DND-41 (cell line): ENCODE data around the gene RBM45.

Source experiments
- ATAC-seq: fragments of 200-7000 bp; cut with Tn5 transposase; 3 replicates; pipeline ENCODE4 v1.9.1; 2021; ENCODE audit warnings: low read depth; ENCODE audit not compliant: insufficient read depth
- DNase-seq: peaks from one replicate; pipeline ENCODE4 v3.0.0-alpha.2; 2020
- H2AFZ ChIP-seq: 2 replicates; pipeline ENCODE4 v1.6.0; 2012; ENCODE audit warnings: low read depth, low read length
- H3K27ac ChIP-seq: 2 replicates; pipeline ENCODE4 v1.5.1; 2012; ENCODE audit warnings: low read length, inconsistent platforms
- H3K27me3 ChIP-seq: fragments of 200-600 bp; sonication (generic); 2 replicates; pipeline ENCODE4 v1.6.0; 2012; ENCODE audit warnings: low read length, mild to moderate bottlenecking, inconsistent platforms; ENCODE audit not compliant: insufficient read depth, poor library complexity
- H3K36me3 ChIP-seq: 2 replicates; pipeline ENCODE4 v1.5.1; 2012; ENCODE audit warnings: low read length, inconsistent platforms; ENCODE audit not compliant: insufficient read depth
- H3K4me1 ChIP-seq: 2 replicates; pipeline ENCODE4 v1.5.1; 2012; ENCODE audit warnings: mild to moderate bottlenecking, low read length; ENCODE audit not compliant: insufficient read depth
- H3K4me2 ChIP-seq: 2 replicates; pipeline ENCODE4 v1.6.0; 2012; ENCODE audit warnings: mild to moderate bottlenecking, moderate library complexity, low read length, inconsistent platforms; ENCODE audit not compliant: insufficient read depth
- H3K4me3 ChIP-seq, 2 experiments: fragments of 200-600 bp in 1 of 2; shearing (Covaris generic) in 1 of 2; 2 replicates each; pipeline ENCODE4 v1.5.1; 2012 to 2016; ENCODE audit warnings: inconsistent platforms in 2 of 2, low read length in 2 of 2, mild to moderate bottlenecking in 2 of 2, low read depth in 1 of 2, moderate library complexity in 1 of 2
- H3K79me2 ChIP-seq: 2 replicates; pipeline ENCODE4 v1.6.0; 2012; ENCODE audit warnings: low read length, inconsistent platforms; ENCODE audit not compliant: insufficient read depth
- H3K9ac ChIP-seq: 2 replicates; pipeline ENCODE4 v1.6.0; 2012; ENCODE audit warnings: low read depth, mild to moderate bottlenecking, inconsistent platforms, low read length, moderate library complexity
- H3K9me3 ChIP-seq: 2 replicates; pipeline ENCODE4 v1.5.1; 2012; ENCODE audit warnings: low read length, moderate library complexity, mild to moderate bottlenecking, inconsistent platforms; ENCODE audit not compliant: insufficient read depth, severe bottlenecking
- H4K20me1 ChIP-seq: 2 replicates; pipeline ENCODE4 v1.6.0; 2012; ENCODE audit warnings: low read length; ENCODE audit not compliant: insufficient read depth
- CTCF ChIP-seq: IDR thresholded peaks from 2 replicates; pipeline ENCODE4 v1.5.1; 2012; ENCODE audit warnings: borderline replicate concordance, low read length, moderate library complexity, mild to moderate bottlenecking; ENCODE audit not compliant: poor library complexity, severe bottlenecking; ENCODE audit errors: extremely low read depth
- EZH2 ChIP-seq: IDR thresholded peaks from 3 replicates; pipeline ENCODE4 v1.6.1; 2012; ENCODE audit warnings: borderline replicate concordance, low read depth, mild to moderate bottlenecking, moderate library complexity, low read length, inconsistent platforms; ENCODE audit not compliant: severe bottlenecking

Gene RBM45

GRCh38 chr2:178119179-178119922 lies 7.1 kb downstream of the RBM45 start:
- TF ChIP-seq EZH2 (no peak), CTCF (no peak)
- no peaks in the 10 kb centered on the region for H3K79me2 ChIP-seq
- no peak for ATAC-seq
- H3K36me3 ChIP-seq = peaks cover 50% of the 10 kb centered on the region
- H4K20me1 ChIP-seq = no peaks in the 10 kb centered on the region
- H3K27ac ChIP-seq = no peak overlapping the region
- no peak overlapping the region for H3K4me2 ChIP-seq
- no peaks in the 10 kb centered on the region for H3K9me3 ChIP-seq
- H3K9ac ChIP-seq = no peak overlapping the region
- no peak for DNase-seq
- peaks cover 3% of the 10 kb centered on the region; the same call in 1 of the 2 replicates for H3K4me1 ChIP-seq
- H3K27me3 ChIP-seq = no peaks in the 10 kb centered on the region
- no peak overlapping the region for H3K4me3 ChIP-seq
- no peak overlapping the region for H2AFZ ChIP-seq

- ATAC-seq (no peak), DNase-seq (no peak)
- H3K4me3 ChIP-seq = no peak overlapping the region
- no peak overlapping the region for H3K9ac ChIP-seq
- no peak overlapping the region for H3K4me2 ChIP-seq
- H2AFZ ChIP-seq = no peak overlapping the region
- H3K36me3 ChIP-seq = peaks cover 60% of the 10 kb centered on the region
- H3K27ac ChIP-seq = no peak overlapping the region
- no peaks in the 10 kb centered on the region for H3K27me3 ChIP-seq
- TF ChIP-seq CTCF = no peak
- no peak for TF ChIP-seq EZH2
- no peaks in the 10 kb centered on the region for H3K9me3 ChIP-seq
- no peaks in the 10 kb centered on the region for H3K4me1 ChIP-seq
- no peaks in the 10 kb centered on the region for H4K20me1 ChIP-seq
- H3K79me2 ChIP-seq = no peaks in the 10 kb centered on the region
Measured at GRCh38 chr2:178123163-178123562, 10.9 kb downstream of the RBM45 start.

- peaks cover 69% of the 10 kb centered on the region for H3K36me3 ChIP-seq
Measured at GRCh38 chr2:178125125-178125524, 12.9 kb downstream of the RBM45 start.

More at GRCh38 chr2:178125125-178125524, 12.9 kb downstream of the RBM45 start:
- no peak for TF ChIP-seq EZH2
- no peak for TF ChIP-seq CTCF
- Histone ChIP-seq H3K79me2 (no peaks in the 10 kb centered on the region), H2AFZ (no peak overlapping the region), H3K27me3 (no peaks in the 10 kb centered on the region), H3K9me3 (no peaks in the 10 kb centered on the region), H3K4me3 (no peak overlapping the region), H4K20me1 (no peaks in the 10 kb centered on the region), H3K4me2 (no peak overlapping the region), H3K4me1 (no peaks in the 10 kb centered on the region), H3K9ac (no peak overlapping the region), H3K27ac (no peak overlapping the region)
- no peak for ATAC-seq
- DNase-seq = no peak
